ENCODE measurements around the gene NT5DC4.

Gene NT5DC4

DNA sequence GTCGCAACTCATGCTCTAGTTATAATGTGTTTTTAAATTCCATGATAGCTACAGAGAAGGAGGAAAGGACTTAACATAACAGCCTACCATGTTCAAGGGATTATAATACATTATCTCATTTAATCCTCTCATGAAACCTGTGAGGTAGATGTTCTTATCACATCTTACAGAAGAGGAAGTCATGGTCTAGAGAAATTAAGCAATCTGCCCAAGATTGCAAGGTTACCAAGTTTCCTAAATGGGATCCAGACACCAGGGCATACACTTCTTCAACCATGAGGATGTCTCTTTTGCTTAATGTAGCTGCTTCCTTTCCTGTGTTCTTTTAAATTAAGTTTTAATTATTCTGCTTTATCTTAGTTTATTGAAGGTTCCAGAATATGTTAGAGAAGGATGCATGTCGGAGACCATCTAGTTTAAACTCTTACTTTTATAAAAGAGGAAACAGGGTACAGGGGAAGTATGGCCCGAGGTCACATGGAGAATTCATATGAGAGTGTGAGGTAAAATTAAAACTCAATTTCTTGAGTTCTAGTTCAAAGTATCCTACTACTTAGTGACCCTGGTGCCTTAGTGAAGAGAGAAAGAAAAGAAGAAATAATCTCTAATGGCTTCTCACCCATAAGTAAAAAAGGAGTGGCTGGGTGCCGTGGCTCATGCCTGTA, 67.0 kb downstream of the NT5DC4 start:
- no peak for DNase-seq

GRCh38 chr2:112788653-112789052, 67.8 kb downstream of the NT5DC4 start:
- no peak for DNase-seq

Measured in retina (tissue), 1 donor.